ENCODE results near the gene GPX2.

- TF ChIP-seq EGR1 (IDR thresholded peaks at IDR 0.05) (no peak), TCF12 (IDR thresholded peaks at IDR 0.05; ENCODE audit: low read depth) (no peak), YY1 (IDR thresholded peaks at IDR 0.05; ENCODE audit: low read depth) (no peak), EP300 (IDR thresholded peaks at IDR 0.05; ENCODE audit: borderline replicate concordance) (no peak), NFIC (IDR thresholded peaks at IDR 0.05) (no peak), REST (IDR thresholded peaks at IDR 0.05; ENCODE audit: low read depth) (no peak), RAD21 (IDR thresholded peaks at IDR 0.05; ENCODE audit: low read depth) (no peak), CREB1 (IDR thresholded peaks at IDR 0.05; ENCODE audit: low read depth) (no peak), CEBPB (IDR thresholded peaks at IDR 0.05) (no peak), TEAD4 (IDR thresholded peaks at IDR 0.05) (no peak), TAF1 (IDR thresholded peaks at IDR 0.05; ENCODE audit: low read depth) (no peak), MAX (IDR thresholded peaks at IDR 0.05) (no peak), ZBTB7A (IDR thresholded peaks at IDR 0.05; ENCODE audit: low read depth) (no peak), FOXM1 (IDR thresholded peaks at IDR 0.05; ENCODE audit: borderline replicate concordance, low read depth) (no peak)
Observed at GRCh38 chr14:64937171-64937820, 5.2 kb downstream of the GPX2 start.

Measured in Ishikawa (cell line).